ENCODE measurements around the gene PDLIM1.
"Not testable (repeated sequence)": the region's sequence is repeated elsewhere in the genome, so short reads cannot be mapped to it uniquely, and the experiment has no call there.

GRCh38 chr10:95230677-95231586 is 59.9 kb downstream of the PDLIM1 start:
- TF ChIP-seq, protein P1, sequence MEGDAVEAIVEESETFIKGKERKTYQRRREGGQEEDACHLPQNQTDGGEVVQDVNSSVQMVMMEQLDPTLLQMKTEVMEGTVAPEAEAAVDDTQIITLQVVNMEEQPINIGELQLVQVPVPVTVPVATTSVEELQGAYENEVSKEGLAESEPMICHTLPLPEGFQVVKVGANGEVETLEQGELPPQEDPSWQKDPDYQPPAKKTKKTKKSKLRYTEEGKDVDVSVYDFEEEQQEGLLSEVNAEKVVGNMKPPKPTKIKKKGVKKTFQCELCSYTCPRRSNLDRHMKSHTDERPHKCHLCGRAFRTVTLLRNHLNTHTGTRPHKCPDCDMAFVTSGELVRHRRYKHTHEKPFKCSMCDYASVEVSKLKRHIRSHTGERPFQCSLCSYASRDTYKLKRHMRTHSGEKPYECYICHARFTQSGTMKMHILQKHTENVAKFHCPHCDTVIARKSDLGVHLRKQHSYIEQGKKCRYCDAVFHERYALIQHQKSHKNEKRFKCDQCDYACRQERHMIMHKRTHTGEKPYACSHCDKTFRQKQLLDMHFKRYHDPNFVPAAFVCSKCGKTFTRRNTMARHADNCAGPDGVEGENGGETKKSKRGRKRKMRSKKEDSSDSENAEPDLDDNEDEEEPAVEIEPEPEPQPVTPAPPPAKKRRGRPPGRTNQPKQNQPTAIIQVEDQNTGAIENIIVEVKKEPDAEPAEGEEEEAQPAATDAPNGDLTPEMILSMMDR (IDR thresholded peaks at IDR 0.05): not testable (repeated sequence)
- TF ChIP-seq POLR2A (IDR thresholded peaks at IDR 0.05): not testable (repeated sequence)
